ENCODE data around the gene KIF1B. TPM values are rescaled to one million over a fixed set of nuclear protein-coding genes. Genes with fewer than 3 reads are reported as not detected.

Gene KIF1B
- total and polyA plus RNA-seq, 2 experiments from 2014 or later: 21.5 to 68.4 TPM

GRCh38 chr1:10242135-10242534 is 31.8 kb downstream of the KIF1B start (continued):
- TF ChIP-seq ZNF462 (CRISPR knock-in tag; IDR thresholded peaks at IDR 0.05) (no peak), REST (IDR thresholded peaks at IDR 0.05; ENCODE audit: unreplicated experiment) (no peak), EZH2 (IDR thresholded peaks at IDR 0.05; ENCODE audit: low read depth, unreplicated experiment) (no peak)

GRCh38 chr1:10242811-10243210 is 32.4 kb downstream of the KIF1B start:
- Histone ChIP-seq H3K4me3 (no peak overlapping the region), H3K79me2 (replicated peaks; ENCODE audit: insufficient read depth) (peaks cover 95% of the 10 kb centered on the region), H3K4me2 (no peak overlapping the region), H2AFZ (no peak overlapping the region), H3K36me3 (ENCODE audit: insufficient read depth) (no peaks in the 10 kb centered on the region), H3K27ac (ENCODE audit: low read depth) (no peak overlapping the region), H3K9me2 (ENCODE audit: insufficient read depth) (no peaks in the 10 kb centered on the region), H3F3A (replicated peaks; ENCODE audit: low read depth) (no peaks in the 10 kb centered on the region), H3K4me1 (ENCODE audit: insufficient read depth) (no peaks in the 10 kb centered on the region), H3K27me3 (ENCODE audit: insufficient read depth) (no peaks in the 10 kb centered on the region), H4K20me1 (replicated peaks; ENCODE audit: insufficient read depth) (peaks cover 32% of the 10 kb centered on the region)
- H3K27me3 Mint-ChIP-seq (ENCODE audit: insufficient read depth, low read depth, poor library complexity): no peaks in the 10 kb centered on the region
- H3K4me1 Mint-ChIP-seq: no peaks in the 10 kb centered on the region
- H3K27ac Mint-ChIP-seq: no peak overlapping the region
- no peak for DNase-seq (ENCODE audit: low spot score)
- H3K9me3 Mint-ChIP-seq: no peaks in the 10 kb centered on the region
- H3K4me3 Mint-ChIP-seq: no peak overlapping the region
- H3K36me3 Mint-ChIP-seq (ENCODE audit: low read depth): peaks cover 9% of the 10 kb centered on the region
- no peak for ATAC-seq
- TF ChIP-seq ZNF331 (CRISPR knock-in tag; IDR thresholded peaks at IDR 0.05; ENCODE audit: low read depth) (no peak), STAT1 (IDR thresholded peaks at IDR 0.05; ENCODE audit: unreplicated experiment) (no peak), CREB1 (CRISPR knock-in tag; IDR thresholded peaks at IDR 0.05; ENCODE audit: low read depth) (no peak), ZNF462 (CRISPR knock-in tag; IDR thresholded peaks at IDR 0.05) (no peak)
